ENCODE results near the gene AFAP1L1. TPM values are rescaled to one million over a fixed set of nuclear protein-coding genes. Genes with fewer than 3 reads are reported as not detected.

AFAP1L1 gene
- total RNA-seq, 1 experiment from 2014 or later = 10.3 TPM

- intact Hi-C loops (cut with micrococcal nuclease; ENCODE audit: unreplicated experiment) = loop anchor here (10.0 kb wide), 2 partner anchors 226 to 304 kb away; no protein-coding TSS in a partner anchor
- Mint-ChIP-seq H3K27ac (ENCODE audit: unreplicated experiment) (no peak overlapping the region), H3K4me3 (ENCODE audit: low read depth, unreplicated experiment) (no peak overlapping the region), H3K9me3 (ENCODE audit: low read depth, unreplicated experiment) (no peaks in the 10 kb centered on the region), H3K27me3 (ENCODE audit: unreplicated experiment) (no peaks in the 10 kb centered on the region), H3K36me3 (ENCODE audit: insufficient read depth, unreplicated experiment) (peaks cover 31% of the 10 kb centered on the region), H3K4me1 (ENCODE audit: low read depth, unreplicated experiment) (peaks cover 11% of the 10 kb centered on the region)
- DNase-seq = no peak
- no peak for TF ChIP-seq CTCF (IDR thresholded peaks at IDR 0.05; ENCODE audit: unreplicated experiment)
- no TSS peak for BruUV-seq (replicated peaks)
- CTCF ChIA-PET = interaction anchor here (0.6 kb wide), 1 partner anchor 258 kb away, joined by 11 read pairs; no protein-coding TSS in a partner anchor
These were observed 10.4 kb upstream of the AFAP1L1 start for GRCh38 chr5:149261246-149261645.

GRCh38 chr5:149262315-149262714 lies 9.3 kb upstream of the AFAP1L1 start:
- Mint-ChIP-seq H3K27me3 (ENCODE audit: unreplicated experiment) (no peaks in the 10 kb centered on the region), H3K4me3 (ENCODE audit: low read depth, unreplicated experiment) (no peak overlapping the region), H3K27ac (ENCODE audit: unreplicated experiment) (peak overlapping the region; percentile 37), H3K36me3 (ENCODE audit: insufficient read depth, unreplicated experiment) (peaks cover 31% of the 10 kb centered on the region), H3K4me1 (ENCODE audit: low read depth, unreplicated experiment) (peaks cover 11% of the 10 kb centered on the region), H3K9me3 (ENCODE audit: low read depth, unreplicated experiment) (no peaks in the 10 kb centered on the region)
- no TSS peak for BruUV-seq (replicated peaks)
- no peak for TF ChIP-seq CTCF (IDR thresholded peaks at IDR 0.05; ENCODE audit: unreplicated experiment)
- CTCF ChIA-PET = no interaction called here
- intact Hi-C loops (cut with micrococcal nuclease; ENCODE audit: unreplicated experiment) = loop anchor here (10.0 kb wide), 2 partner anchors 228 to 302 kb away; no protein-coding TSS in a partner anchor
- no peak for DNase-seq

GRCh38 chr5:149264439-149265067 lies 7.1 kb upstream of the AFAP1L1 start:
- no peaks in the 10 kb centered on the region for H3K9me3 Mint-ChIP-seq (ENCODE audit: low read depth, unreplicated experiment)
- CTCF ChIA-PET = interaction anchor here (0.7 to 2.3 kb wide), 10 partner anchors 12 to 534 kb away, joined by 3 to 17 read pairs (median 6); partner anchors contain the start of gene ABLIM3

GRCh38 chr5:149265068-149265465 lies 6.6 kb upstream of the AFAP1L1 start:
- H3K4me3 Mint-ChIP-seq (ENCODE audit: low read depth, unreplicated experiment) = no peak overlapping the region

More at GRCh38 chr5:149264439-149265067, 7.1 kb upstream of the AFAP1L1 start:
- H3K4me3 Mint-ChIP-seq (ENCODE audit: low read depth, unreplicated experiment) = no peak overlapping the region
- BruUV-seq (replicated peaks) = no TSS peak
- peaks cover 21% of the 10 kb centered on the region for H3K36me3 Mint-ChIP-seq (ENCODE audit: insufficient read depth, unreplicated experiment)
- H3K27ac Mint-ChIP-seq (ENCODE audit: unreplicated experiment) = no peak overlapping the region
- H3K27me3 Mint-ChIP-seq (ENCODE audit: unreplicated experiment) = no peaks in the 10 kb centered on the region
- TF ChIP-seq CTCF (IDR thresholded peaks at IDR 0.05; ENCODE audit: unreplicated experiment) = peak; percentile 86
- DNase-seq = peak; percentile 84
- intact Hi-C loops (cut with micrococcal nuclease; ENCODE audit: unreplicated experiment) = loop anchor here (1.0 to 10.0 kb wide), 6 partner anchors 36 to 526 kb away; partner anchors contain the start of gene SH3TC2
- peaks cover 11% of the 10 kb centered on the region for H3K4me1 Mint-ChIP-seq (ENCODE audit: low read depth, unreplicated experiment)

More at GRCh38 chr5:149265068-149265465, 6.6 kb upstream of the AFAP1L1 start:
- TF ChIP-seq CTCF (IDR thresholded peaks at IDR 0.05; ENCODE audit: unreplicated experiment) = no peak
- H3K4me1 Mint-ChIP-seq (ENCODE audit: low read depth, unreplicated experiment) = peaks cover 11% of the 10 kb centered on the region
- peaks cover 16% of the 10 kb centered on the region for H3K36me3 Mint-ChIP-seq (ENCODE audit: insufficient read depth, unreplicated experiment)
- intact Hi-C loops (cut with micrococcal nuclease; ENCODE audit: unreplicated experiment) = loop anchor here (2.0 to 10.0 kb wide), 5 partner anchors 36 to 526 kb away; partner anchors contain the start of gene SH3TC2
- no peak for DNase-seq
- no peaks in the 10 kb centered on the region for H3K9me3 Mint-ChIP-seq (ENCODE audit: low read depth, unreplicated experiment)
- no TSS peak for BruUV-seq (replicated peaks)
- no peaks in the 10 kb centered on the region for H3K27me3 Mint-ChIP-seq (ENCODE audit: unreplicated experiment)
- no peak overlapping the region for H3K27ac Mint-ChIP-seq (ENCODE audit: unreplicated experiment)
- CTCF ChIA-PET = interaction anchor here (0.7 to 2.3 kb wide), 12 partner anchors 11 to 534 kb away, joined by 3 to 17 read pairs (median 4); partner anchors contain the start of gene ABLIM3
